Stimulated activated naive CD8-positive, alpha-beta T cell treated with anti-CD3 and anti-CD28 coated beads, Interleukin-15, amount 100 ng/mL, for 72 hours (primary cell): ENCODE data around the gene CRB2.

Experiments
- ATAC-seq: fragments of 150-1000 bp; cut with Tn5 transposase; 2 replicates; pipeline ENCODE4 v1.10.0; 2021; ENCODE audit warnings: mild to moderate bottlenecking, moderate library complexity
- DNase-seq, 2 donors: peaks; one replicate each; pipeline ENCODE4 v3.0.0; 2021 to 2022
- H3K27ac Mint-ChIP-seq, 2 donors: one replicate each; pipeline ENCODE4 v1.8.0; 2022; ENCODE audit warnings: mild to moderate bottlenecking in 2 of 2, mixed read lengths in 2 of 2, moderate library complexity in 2 of 2
- H3K27me3 Mint-ChIP-seq: one replicate; pipeline ENCODE4 v1.8.0; 2022; ENCODE audit warnings: mixed read lengths
- H3K4me1 Mint-ChIP-seq: one replicate; pipeline ENCODE4 v1.8.0; 2022; ENCODE audit warnings: mild to moderate bottlenecking, mixed read lengths
- H3K4me3 Mint-ChIP-seq, 2 donors: one replicate each; pipeline ENCODE4 v1.8.0; 2022; ENCODE audit warnings: mild to moderate bottlenecking in 2 of 2, mixed read lengths in 2 of 2, moderate library complexity in 1 of 2
- H3K9me3 Mint-ChIP-seq, 2 donors: one replicate each; pipeline ENCODE4 v1.8.0; 2022; ENCODE audit warnings: mixed read lengths in 2 of 2

Gene CRB2

DNA sequence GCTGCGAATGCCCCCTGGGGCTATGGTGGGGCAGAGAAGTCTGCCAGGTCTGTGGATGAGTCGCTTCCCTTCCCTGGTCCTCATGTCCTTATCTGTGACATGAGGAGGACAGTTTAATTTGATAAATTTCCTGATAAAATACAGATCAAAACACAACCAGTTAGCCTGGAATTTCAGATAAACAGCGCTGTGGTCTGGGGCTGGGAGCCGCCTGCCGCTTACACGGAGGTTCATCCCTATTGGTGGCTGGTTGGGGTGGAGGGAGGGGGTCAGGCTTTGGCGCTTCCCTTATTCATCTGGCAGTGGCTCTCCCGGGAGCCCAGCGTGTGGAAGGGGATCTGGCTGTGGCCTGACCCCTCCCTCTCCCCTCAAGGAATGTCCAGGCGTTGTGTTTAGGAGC is 17.9 kb downstream of the CRB2 start:
- H3K27ac Mint-ChIP-seq, result no peak overlapping the region
- ATAC-seq, result no peak
- H3K27me3 Mint-ChIP-seq, result peaks cover 71% of the 10 kb centered on the region

GRCh38 chr9:123375469-123376132 is 19.6 kb downstream of the CRB2 start:
- Mint-ChIP-seq H3K4me3 (no peak overlapping the region), H3K9me3 (no peaks in the 10 kb centered on the region), H3K27ac (no peak overlapping the region), H3K4me1 (peaks cover 19% of the 10 kb centered on the region), H3K27me3 (peaks cover 55% of the 10 kb centered on the region)
- DNase-seq, result no peak
- no peak for ATAC-seq

More for the DNA sequence above, 17.9 kb downstream of the CRB2 start:
- Mint-ChIP-seq H3K9me3 (no peaks in the 10 kb centered on the region), H3K4me3 (no peak overlapping the region), H3K4me1 (peaks cover 19% of the 10 kb centered on the region)
- no peak for DNase-seq

GRCh38 chr9:123376218-123377071 is 20.4 kb downstream of the CRB2 start:
- H3K27ac Mint-ChIP-seq, result peak overlapping the region in 1 of 2 donors; percentile 95
- ATAC-seq (no peak), DNase-seq (no peak)
- no peak overlapping the region for H3K4me3 Mint-ChIP-seq
- peaks cover 46% of the 10 kb centered on the region for H3K27me3 Mint-ChIP-seq
- no peaks in the 10 kb centered on the region for H3K9me3 Mint-ChIP-seq
- peaks cover 19% of the 10 kb centered on the region for H3K4me1 Mint-ChIP-seq

GRCh38 chr9:123377211-123377971 is 21.4 kb downstream of the CRB2 start:
- Mint-ChIP-seq H3K27me3 (peaks cover 37% of the 10 kb centered on the region), H3K4me1 (peaks cover 16% of the 10 kb centered on the region), H3K4me3 (no peak overlapping the region), H3K9me3 (no peaks in the 10 kb centered on the region), H3K27ac (peak overlapping the region in 1 of 2 donors; percentile 39)
- ATAC-seq (peak; percentile 17), DNase-seq (no peak)

DNA sequence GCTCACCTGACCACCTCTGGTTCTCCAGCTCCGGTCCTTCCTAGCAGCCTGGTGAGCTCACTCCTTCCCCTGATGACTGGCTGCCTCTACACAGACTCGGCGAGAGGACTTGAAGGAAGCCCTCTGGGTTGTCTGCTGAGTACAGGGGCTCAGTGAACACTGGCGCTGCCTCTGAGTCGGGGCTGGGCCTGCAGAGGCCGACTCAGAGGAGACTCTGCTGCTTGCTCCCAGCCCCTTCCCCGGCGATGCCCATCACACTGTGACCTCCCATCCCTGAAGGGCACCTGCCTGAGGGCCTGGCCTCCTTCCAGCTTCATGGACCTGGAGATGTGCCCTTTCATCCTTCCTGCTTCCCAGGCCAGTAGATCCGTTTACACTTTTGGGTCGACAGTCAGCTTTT is 22.0 kb downstream of the CRB2 start:
- Mint-ChIP-seq H3K27ac (no peak overlapping the region), H3K4me1 (peaks cover 11% of the 10 kb centered on the region), H3K4me3 (no peak overlapping the region), H3K27me3 (peaks cover 30% of the 10 kb centered on the region), H3K9me3 (no peaks in the 10 kb centered on the region)
- ATAC-seq, result peak; percentile 14
- DNase-seq, result no peak

- no peaks in the 10 kb centered on the region for H3K9me3 Mint-ChIP-seq
- H3K27ac Mint-ChIP-seq, result no peak overlapping the region
- DNase-seq (no peak), ATAC-seq (no peak)
- H3K27me3 Mint-ChIP-seq, result peaks cover 24% of the 10 kb centered on the region
- H3K4me3 Mint-ChIP-seq, result no peak overlapping the region
- H3K4me1 Mint-ChIP-seq, result peaks cover 11% of the 10 kb centered on the region
Measured at GRCh38 chr9:123378956-123379660, 23.1 kb downstream of the CRB2 start.

GRCh38 chr9:123380852-123381705 is 25.1 kb downstream of the CRB2 start:
- Mint-ChIP-seq H3K9me3 (no peaks in the 10 kb centered on the region), H3K27me3 (peaks cover 6% of the 10 kb centered on the region), H3K27ac (peak overlapping the region in 1 of 2 donors; percentile 81), H3K4me1 (no peaks in the 10 kb centered on the region), H3K4me3 (no peak overlapping the region)
- ATAC-seq (no peak), DNase-seq (no peak)

DNA sequence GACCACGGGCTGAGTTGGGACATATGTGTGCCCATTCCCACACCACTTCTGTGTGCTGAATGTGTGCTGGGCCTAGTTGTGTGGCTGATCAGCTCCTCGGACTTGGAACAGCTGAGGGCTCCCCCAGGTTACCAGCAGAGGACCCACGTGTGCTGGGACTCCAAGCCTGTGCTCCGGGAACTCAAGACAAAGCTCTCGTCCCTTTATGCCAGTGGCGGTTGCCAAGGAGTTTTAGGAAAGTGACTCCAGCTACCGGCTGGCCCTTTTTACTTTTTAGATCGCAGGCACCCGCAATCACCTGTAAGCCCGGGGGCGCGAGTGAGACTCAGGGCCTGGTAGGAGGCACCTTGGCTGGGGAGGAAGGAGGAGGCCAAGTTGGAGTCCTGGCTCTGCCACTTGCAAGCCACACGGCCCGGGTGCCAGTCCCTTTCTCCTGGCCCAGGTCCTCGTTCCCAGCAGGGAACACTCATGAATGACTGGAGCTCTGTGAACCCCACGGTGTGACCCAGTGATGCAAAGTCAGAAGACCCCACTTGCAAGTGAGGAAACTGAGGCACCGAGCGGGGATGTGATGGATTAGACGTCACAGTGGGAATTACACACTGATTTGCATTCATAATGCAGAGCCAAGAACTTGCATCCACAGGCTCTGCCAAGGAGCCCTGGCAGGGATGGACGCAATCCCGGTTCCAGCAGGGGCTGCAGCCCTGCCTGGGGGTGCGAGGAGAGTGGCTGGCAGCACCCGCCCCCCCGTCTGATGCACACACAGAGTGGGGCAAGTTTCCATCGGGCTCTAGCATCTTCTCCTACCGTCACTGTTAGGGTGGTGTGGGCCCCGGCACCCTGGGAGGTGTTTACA is 26.9 kb downstream of the CRB2 start:
- H3K4me1 Mint-ChIP-seq, result no peaks in the 10 kb centered on the region
- no peaks in the 10 kb centered on the region for H3K27me3 Mint-ChIP-seq
- no peak for ATAC-seq
- no peak overlapping the region for H3K27ac Mint-ChIP-seq
- no peak for DNase-seq
- H3K9me3 Mint-ChIP-seq, result no peaks in the 10 kb centered on the region
- H3K4me3 Mint-ChIP-seq, result no peak overlapping the region

DNA sequence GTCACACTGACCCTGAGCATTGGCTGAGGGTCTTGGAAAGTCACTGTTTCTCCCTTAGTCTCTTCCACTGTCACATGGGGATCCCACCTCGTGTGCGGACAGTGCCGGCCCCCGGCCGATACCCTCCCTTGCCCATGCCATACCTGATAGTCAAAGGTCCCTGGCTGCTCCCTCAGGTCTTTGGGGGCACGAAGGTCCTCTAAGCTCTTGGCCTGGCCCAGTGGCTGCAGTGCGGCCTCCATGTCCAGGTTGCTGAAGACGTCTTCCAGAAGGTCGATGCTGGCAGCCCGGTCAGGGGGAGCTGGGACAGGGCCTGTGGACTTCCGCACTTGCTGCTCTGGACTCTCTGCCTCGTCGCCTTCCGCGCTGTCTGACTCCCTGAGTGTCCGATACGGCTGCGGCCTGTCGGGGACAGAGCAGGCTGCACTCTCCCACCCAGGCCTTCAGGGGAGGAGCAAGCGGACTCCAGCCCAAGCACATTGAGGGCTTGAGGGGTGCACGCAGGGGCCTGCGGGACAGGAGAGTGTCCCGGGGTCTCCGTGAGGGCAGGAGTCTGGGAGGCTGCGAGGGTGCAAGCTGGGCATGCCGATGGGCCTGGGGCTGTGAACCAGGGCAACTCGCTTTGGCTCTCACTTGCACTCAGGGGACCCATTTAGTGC is 27.6 kb downstream of the CRB2 start:
- no peaks in the 10 kb centered on the region for H3K27me3 Mint-ChIP-seq
- no peak for DNase-seq
- H3K4me3 Mint-ChIP-seq, result no peak overlapping the region
- ATAC-seq, result no peak
- H3K27ac Mint-ChIP-seq, result peak overlapping the region in 1 of 2 donors; percentile 40
- H3K9me3 Mint-ChIP-seq, result no peaks in the 10 kb centered on the region
- H3K4me1 Mint-ChIP-seq, result no peaks in the 10 kb centered on the region

DNA sequence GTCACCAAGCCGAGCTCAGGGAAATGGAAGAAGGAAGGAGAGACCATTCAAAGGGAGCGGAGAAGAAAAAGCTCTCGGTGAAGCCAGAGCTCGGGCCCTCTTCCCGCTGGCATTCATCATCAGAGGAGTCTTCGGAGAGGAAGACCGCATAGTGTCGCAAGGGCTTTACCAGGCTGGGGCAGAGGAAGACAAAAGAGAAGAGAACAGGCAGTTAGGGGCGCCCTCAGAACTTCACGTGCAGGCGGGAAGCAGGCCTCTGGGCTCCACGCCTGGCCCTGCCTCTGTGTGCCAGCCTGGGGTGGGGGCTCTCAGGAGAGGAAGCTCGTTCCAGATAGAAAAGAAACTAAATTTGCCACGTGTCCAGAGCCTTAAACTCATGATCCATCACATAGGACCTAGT is 31.7 kb downstream of the CRB2 start:
- ATAC-seq (no peak), DNase-seq (no peak)
- Mint-ChIP-seq H3K9me3 (no peaks in the 10 kb centered on the region), H3K27ac (no peak overlapping the region), H3K27me3 (no peaks in the 10 kb centered on the region), H3K4me3 (no peak overlapping the region), H3K4me1 (no peaks in the 10 kb centered on the region)

- ATAC-seq (no peak), DNase-seq (no peak)
- no peaks in the 10 kb centered on the region for H3K27me3 Mint-ChIP-seq
- H3K4me1 Mint-ChIP-seq, result no peaks in the 10 kb centered on the region
- H3K4me3 Mint-ChIP-seq, result no peak overlapping the region
- H3K27ac Mint-ChIP-seq, result no peak overlapping the region
- H3K9me3 Mint-ChIP-seq, result no peaks in the 10 kb centered on the region
Measured at GRCh38 chr9:123389070-123389469, 33.1 kb downstream of the CRB2 start.

DNA sequence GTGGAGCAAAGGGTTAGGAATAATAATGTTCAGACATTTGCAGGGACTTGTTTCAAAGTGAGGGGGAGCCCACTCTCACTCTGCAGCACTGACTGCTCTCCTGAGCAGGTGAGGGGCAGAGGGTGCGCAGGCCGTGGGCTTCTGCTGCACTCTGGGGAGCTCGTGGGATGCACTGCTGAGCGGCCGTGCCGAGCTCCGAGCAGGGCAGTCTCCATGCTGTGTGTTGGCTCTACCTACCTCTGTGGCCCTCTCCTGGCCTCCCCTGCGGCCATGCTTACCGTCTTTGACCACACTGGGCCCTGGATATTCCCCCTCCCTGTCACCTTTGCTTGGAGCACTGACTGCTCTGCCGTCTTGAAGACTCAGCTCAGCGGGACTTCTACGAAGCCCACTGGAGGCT is 33.7 kb downstream of the CRB2 start:
- Mint-ChIP-seq H3K27ac (no peak overlapping the region), H3K4me3 (no peak overlapping the region), H3K9me3 (no peaks in the 10 kb centered on the region), H3K4me1 (no peaks in the 10 kb centered on the region), H3K27me3 (no peaks in the 10 kb centered on the region)
- no peak for DNase-seq
- ATAC-seq, result no peak

GRCh38 chr9:123390337-123391135 is 34.5 kb downstream of the CRB2 start:
- H3K27ac Mint-ChIP-seq, result peak overlapping the region in 1 of 2 donors; percentile 19
- no peaks in the 10 kb centered on the region for H3K9me3 Mint-ChIP-seq
- H3K4me3 Mint-ChIP-seq, result no peak overlapping the region
- H3K4me1 Mint-ChIP-seq, result no peaks in the 10 kb centered on the region
- DNase-seq (no peak), ATAC-seq (no peak)
- no peaks in the 10 kb centered on the region for H3K27me3 Mint-ChIP-seq
